Erythroblast (primary cell): ENCODE results near the gene POT1.

Source experiments
- GATA1 ChIP-seq: IDR thresholded peaks from 2 replicates; pipeline ENCODE4 v1.6.1; 2011; ENCODE audit warnings: low read depth, mild to moderate bottlenecking, control low read depth, low read length, moderate library complexity
- POLR2A ChIP-seq: IDR thresholded peaks from 2 replicates; pipeline ENCODE4 v1.6.1; 2011; ENCODE audit warnings: mild to moderate bottlenecking, low read length

- TF ChIP-seq POLR2A = no peak
- no peak for TF ChIP-seq GATA1
Measured at GRCh38 chr7:124909808-124910207, 19.8 kb downstream of the POT1 start.
